ENCODE data around the gene ABRACL. TPM values are rescaled to one million over a fixed set of nuclear protein-coding genes. Genes with fewer than 3 reads are reported as not detected.
A peak's percentile ranks its signal among the peaks of the same experiment; 100 is the strongest.
"Not testable (repeated sequence)": the region's sequence is repeated elsewhere in the genome, so short reads cannot be mapped to it uniquely, and the experiment has no call there.

The ABRACL gene, protein sequence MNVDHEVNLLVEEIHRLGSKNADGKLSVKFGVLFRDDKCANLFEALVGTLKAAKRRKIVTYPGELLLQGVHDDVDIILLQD
- 49.8 TPM for total RNA-seq

DNA sequence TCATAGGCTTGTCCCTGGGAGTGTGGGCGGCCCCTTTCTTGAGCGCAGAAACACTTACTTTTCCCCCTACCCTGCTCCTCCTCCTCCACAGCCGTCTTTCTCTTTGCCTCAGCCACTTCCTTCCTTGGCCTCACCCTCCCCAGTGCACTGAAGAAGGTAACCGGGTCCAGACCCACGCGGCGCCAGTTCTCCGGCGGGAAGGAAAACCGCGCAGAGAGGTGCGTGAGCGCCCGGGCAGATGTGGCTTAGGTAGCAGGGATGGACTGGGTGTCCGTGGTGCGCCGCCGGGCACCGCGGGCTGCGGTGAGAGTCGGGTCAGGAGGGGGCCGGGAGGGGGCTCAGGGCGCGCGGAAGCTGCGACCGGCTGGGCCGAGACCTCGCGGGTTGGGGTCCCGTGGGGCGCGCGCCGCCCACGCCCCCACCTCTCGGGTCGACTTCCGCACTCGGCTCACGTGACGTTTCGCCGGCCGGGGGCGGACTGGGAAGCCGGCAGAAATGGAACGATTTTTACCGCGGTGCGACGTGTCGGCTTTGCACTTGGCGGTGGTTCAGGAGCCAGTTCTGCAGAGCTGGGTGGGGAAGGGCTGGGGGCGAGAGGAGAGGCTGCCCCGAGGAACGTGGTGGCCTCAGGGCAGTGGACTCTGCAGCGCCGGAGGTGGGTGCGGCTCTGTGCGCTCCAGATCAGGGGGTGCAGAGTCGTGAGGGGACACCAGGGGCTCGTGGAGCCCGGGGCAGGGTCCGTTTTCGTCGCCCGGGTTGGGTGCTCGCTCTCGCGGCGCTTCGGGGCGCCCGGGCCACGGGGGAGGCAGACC is at the start of gene ABRACL:
ABRACL (plus strand) TSS at position 88 of the 812 bp plus-strand sequence. CDS start 5,416 bp downstream, outside the sequence.
- ATAC-seq (peak; percentile 63), DNase-seq (ENCODE audit: low spot score) (peak; percentile 77)

- peak; percentile 30 for ATAC-seq
Measured at GRCh38 chr6:138979365-138979764, 49.2 kb upstream of the ABRACL start.

DNA sequence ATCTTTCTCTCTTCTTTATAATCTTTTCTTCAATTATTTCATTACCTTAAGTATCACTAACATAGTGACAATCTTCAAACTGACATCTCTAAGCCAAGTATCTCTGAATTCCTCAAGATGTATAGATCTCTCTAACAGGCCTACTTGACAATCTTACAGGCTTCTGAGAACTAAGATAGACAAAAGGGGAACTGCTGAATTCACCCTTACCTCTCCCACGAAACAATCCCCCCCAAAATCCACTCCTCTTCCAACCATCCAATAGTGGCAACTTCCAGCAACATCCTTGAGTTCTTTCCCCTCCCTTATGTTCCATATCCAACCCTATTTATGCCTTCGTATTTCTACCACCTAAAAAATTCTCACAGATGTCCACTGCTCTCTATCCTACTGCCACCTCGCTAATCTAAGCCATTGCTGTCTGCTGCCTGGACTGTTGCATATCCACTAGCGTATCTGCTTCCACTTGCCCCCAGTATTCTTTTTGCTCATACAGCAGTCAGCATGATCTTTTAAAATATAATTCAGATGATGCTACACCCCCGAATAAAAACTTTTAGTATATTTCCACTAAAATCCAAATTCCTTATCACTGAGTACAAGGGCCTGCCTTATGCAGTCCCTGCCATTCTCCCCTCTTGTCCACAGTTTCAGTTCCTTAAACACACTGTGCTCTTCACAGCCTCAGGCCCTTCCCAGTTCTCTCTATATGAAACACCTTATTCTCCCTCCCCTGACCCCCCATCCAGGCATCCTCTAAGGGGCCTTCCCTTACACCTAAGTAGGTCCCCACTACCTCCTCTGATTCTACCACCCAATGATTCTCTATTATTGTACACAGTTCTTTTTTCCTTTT is 48.5 kb upstream of the ABRACL start:
- DNase-seq (ENCODE audit: low spot score) = no peak
- ATAC-seq = no peak

More at GRCh38 chr6:138979365-138979764, 49.2 kb upstream of the ABRACL start:
- DNase-seq (ENCODE audit: low spot score) = no peak

DNA sequence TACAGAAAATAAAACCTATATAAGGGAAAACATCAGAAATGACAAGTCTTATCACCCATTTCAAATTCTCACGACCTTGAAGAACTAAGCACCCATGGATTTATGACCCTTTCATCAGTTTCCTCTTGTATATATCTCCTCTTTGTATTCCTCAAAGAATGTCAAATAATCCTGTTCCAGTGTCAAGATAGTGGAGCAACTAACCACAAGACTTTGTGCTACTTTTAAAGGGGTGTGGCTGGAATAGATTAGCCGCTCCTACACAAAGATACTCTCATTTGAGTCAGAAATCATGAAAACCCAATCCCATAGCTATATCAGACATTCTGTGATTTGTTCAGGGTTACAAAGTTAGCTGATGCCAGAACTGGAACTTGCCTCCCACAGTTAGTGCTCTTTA is 47.1 kb upstream of the ABRACL start:
- no peak for ATAC-seq
- no peak for DNase-seq (ENCODE audit: low spot score)

DNA sequence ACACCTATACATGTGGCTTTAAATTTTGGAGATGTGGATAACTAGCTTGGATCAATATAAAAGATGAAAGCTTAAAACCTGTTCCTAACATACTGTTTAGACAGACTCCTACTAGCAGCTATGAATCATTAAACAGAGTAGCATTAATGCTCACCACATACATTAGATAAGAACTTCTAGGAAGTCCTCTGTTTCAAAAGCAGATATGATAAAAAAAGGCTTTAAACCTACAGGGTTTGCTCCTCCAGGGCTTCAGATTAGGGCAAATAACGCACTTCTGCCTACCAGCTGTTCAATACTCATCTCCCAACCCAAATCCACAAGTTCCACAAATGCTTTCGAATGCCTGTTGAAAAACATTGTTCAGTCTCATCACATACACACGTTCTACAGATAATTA is 42.0 kb upstream of the ABRACL start:
- DNase-seq (ENCODE audit: low spot score) (no peak), ATAC-seq (no peak)

DNA sequence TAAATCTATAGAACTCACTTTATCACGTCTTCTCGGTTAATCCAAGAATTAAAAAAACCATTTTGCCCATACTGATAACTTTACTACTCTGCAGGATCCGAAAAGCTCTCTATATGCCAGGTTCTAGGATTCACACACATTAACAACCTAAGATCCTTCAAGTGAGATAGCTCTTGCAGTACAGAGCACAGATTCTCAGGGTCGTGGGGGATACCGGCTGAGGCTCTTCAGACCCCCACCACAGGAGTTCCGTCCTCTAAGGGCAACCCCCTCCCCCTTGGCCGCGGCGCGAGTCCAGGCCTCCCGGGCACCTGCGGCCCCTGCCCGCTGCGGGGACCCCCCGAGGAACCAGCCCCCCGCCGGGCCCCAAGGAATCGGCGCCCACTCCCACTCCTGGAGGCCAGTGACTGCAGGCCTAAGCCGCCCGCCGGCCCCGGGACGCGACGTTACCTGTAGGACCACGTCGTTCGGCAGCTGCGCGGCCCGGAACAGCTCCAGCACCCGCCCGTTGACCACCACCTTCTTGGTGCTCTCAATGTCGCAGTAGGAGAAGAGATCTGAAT is 41.4 kb upstream of the ABRACL start:
- no peak for ATAC-seq
- DNase-seq (ENCODE audit: low spot score) = no peak

GRCh38 chr6:138987643-138988468 is 40.7 kb upstream of the ABRACL start, which contains the start of gene REPS1:
Gene REPS1, minus strand, starts transcription at chr6:138988253. Its CDS starts 571 bp downstream, at chr6:138987682.
- ATAC-seq (peak; percentile 86), DNase-seq (ENCODE audit: low spot score) (peak; percentile 90)

GRCh38 chr6:138988469-138988834 is 40.1 kb upstream of the ABRACL start:
- DNase-seq (ENCODE audit: low spot score) (no peak), ATAC-seq (peak; percentile 32)

DNA sequence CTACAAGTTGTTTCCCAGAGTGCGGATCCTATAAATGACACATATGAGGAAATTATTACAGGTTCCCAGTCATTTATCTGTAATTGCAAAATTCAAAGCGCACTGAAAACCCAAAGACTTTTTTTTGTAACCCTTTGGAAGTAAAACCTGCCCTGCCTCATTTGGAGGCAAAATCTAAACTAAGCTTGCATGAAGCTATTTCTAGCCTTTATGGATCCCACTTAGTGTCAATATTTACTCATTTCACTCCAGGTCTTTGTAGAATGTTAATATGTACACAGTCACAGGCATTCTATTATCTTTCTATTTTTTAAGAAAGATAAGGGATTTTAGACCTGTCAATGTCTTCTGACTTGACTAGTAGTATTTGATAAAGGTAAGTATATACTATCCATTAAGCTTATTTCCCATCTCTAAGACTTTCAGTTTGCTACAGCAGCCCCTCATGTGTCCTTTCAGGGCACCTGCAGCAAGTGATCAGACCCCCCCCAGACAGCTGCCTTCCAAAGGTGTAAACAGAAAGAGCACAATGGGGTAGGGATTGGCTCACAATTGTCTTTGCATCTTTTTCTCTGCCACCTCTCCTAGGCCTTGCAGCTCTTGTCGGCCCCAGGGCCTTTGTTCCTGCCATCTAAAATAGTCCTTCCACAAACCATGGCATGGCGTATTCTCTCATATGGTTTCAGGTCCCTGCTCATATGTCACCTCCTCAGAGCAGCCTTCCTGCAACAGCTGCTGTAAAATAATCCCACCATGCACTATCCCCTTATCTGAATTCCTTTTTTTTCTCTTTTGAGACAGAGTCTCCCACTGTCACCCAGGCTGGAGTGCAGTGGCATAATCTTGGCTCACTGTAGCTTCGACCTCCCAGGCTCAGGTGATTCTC is 39.2 kb upstream of the ABRACL start:
- DNase-seq (ENCODE audit: low spot score) = no peak
- peak; percentile 10 for ATAC-seq

- ATAC-seq (no peak), DNase-seq (ENCODE audit: low spot score) (no peak)
Measured at GRCh38 chr6:138991206-138991605, 37.3 kb upstream of the ABRACL start.

- not testable (repeated sequence) for ATAC-seq; DNase-seq (ENCODE audit: low spot score)
Measured at GRCh38 chr6:138992965-138993364, 35.6 kb upstream of the ABRACL start.

GRCh38 chr6:138993410-138993809 is 35.1 kb upstream of the ABRACL start:
- DNase-seq (ENCODE audit: low spot score) (peak; percentile 75), ATAC-seq (peak; percentile 23)

- ATAC-seq = peak; percentile 60
Measured at GRCh38 chr6:138996524-138996923, 32.0 kb upstream of the ABRACL start.

DNA sequence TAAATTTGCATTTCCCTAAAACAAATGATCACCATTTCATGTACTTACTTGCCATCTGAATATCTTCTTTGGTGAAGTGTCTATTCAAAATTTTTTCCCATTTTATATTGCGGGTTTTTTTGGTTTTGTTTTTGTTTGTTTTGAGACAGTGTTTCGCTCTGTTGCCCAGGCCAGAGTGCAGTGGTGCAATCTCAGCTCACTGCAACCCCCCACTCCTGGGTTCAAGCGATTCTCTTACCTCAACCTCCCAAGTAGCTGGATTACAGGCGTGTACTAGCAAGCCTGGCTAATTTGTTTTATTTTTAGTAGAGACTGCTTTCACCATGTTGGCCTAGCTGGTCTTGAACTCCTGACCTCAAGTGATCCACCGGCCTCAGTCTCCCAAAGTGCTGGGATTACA is 31.4 kb upstream of the ABRACL start:
- DNase-seq (ENCODE audit: low spot score) (no peak), ATAC-seq (peak; percentile 25)

More at GRCh38 chr6:138996524-138996923, 32.0 kb upstream of the ABRACL start:
- peak; percentile 75 for DNase-seq (ENCODE audit: low spot score)

DNA sequence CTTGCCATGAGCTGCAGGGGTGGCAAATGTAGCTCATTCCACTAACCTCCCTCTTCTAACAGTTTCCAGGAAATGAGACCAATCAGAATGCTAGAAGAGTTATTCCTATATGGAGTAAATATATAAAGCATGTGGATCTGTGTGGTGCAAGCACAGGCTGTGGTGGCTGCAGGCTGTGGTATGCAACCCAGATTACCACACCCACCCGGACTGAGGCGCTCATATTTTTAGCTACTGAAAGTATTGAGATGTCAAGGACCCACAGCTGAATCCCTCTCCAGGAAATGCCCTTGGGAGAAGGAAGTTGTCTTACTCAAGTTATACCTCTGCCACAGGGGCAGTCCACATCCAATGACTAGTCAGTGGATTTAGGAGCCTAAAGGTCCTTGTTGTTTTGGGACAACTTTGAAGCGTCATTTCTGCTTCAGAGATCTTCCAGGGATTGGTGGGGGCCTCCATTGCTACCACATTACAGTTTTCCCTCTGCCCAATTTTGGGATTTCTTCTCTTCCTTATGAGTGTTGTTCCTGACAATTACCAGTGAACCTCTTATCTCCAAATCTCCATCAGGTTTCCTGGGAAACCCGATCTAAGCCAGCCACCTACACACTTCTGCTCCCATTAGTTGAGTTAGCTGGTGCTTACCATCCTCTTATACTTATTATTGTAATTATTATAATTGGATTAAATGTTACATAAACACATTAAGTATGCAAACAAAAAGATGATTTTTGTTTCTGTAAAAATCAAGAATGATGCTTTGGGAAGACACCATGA is 28.4 kb upstream of the ABRACL start:
- DNase-seq (ENCODE audit: low spot score) (no peak), ATAC-seq (no peak)

DNA sequence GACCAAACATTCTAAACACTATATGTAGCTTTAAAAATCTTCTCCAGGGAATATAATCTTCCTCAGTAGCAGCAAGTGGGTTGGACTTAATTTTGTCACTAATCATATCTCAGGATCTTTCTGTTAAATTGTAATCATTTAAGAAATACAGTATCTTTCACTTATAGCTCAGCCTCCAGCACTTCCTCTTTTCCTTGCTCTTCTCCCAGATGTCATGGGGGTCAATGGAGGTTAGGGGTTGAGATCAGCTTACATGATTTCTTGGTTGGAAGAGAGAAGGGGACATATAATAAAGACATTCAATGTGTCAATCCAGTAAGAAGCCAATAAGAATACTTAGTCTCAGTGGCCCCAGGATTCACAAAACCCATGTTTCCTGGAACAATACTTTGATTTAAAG is 24.8 kb upstream of the ABRACL start:
- no peak for ATAC-seq
- DNase-seq (ENCODE audit: low spot score) = no peak

DNA sequence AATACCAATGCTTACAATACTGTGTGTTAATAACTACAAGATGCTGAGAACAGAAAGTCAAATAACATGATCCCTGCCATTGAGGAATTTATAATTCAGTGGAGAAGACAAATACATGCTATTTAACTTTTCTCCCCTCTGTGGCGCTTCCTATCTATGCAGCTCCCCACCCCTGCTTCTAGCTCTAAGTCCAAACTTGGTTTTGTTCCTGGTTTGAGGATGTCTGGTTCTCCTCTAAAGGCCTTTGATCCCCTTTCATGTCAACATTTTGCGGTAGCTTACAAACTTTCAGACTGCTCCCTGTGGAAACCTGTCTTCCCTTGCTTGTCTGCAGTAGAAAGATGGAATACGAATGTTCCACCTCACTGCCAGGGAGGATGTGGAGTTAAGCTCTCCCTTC is 22.1 kb upstream of the ABRACL start:
- peak; percentile 73 for ATAC-seq

DNA sequence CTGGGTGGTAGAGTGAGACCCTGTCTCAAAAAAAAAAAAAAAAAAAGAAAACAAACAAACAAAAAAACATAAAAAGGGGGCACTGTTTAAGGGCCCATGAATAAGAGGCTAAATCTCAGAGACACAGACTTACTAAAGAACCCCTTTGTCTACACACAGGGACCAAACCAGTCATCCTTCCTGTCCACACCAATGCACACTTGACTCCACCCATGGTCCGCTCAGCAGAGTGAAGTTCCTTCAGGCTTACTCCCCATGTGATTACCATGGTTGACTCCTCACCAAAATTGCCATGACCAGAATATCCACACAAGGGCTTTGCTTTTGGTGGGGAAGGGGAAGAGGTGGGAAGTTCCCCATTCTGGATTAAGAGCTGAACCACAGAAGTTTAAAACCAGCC is 21.1 kb upstream of the ABRACL start:
- DNase-seq (ENCODE audit: low spot score) (no peak), ATAC-seq (no peak)

More for the DNA sequence above, 22.1 kb upstream of the ABRACL start:
- DNase-seq (ENCODE audit: low spot score) = no peak
